ENCODE results near the gene UBB.

The UBB gene

GRCh38 chr17:16363749-16364536 is 16.9 kb upstream of the UBB start:
- peak; percentile 92 for TF ChIP-seq CTCF (IDR thresholded peaks at IDR 0.05; ENCODE audit: control extremely low read depth, extremely low read depth, low read depth, missing control alignments)
- DNase-seq (ENCODE audit: extremely low spot score) = peak; percentile 77
- POLR2A ChIA-PET = interaction anchor here (0.6 to 2.6 kb wide), 6 partner anchors 11 to 75 kb away, joined by 3 to 10 read pairs (median 5); partner anchors contain the start of genes CENPV, TRPV2 and UBB
- CTCF ChIA-PET = interaction anchor here (0.6 to 5.7 kb wide), 63 partner anchors 9 to 397 kb away, joined by 3 to 112 read pairs (median 5); partner anchors contain the start of genes CENPV, TRPV2 and UBB

- ChIA-PET POLR2A (interaction anchor here (1.8 to 2.6 kb wide), 2 partner anchors 12 to 16 kb away, joined by 5 to 10 read pairs; partner anchors contain the start of genes CENPV and UBB), CTCF (interaction anchor here (0.7 to 5.7 kb wide), 35 partner anchors 9 to 398 kb away, joined by 3 to 112 read pairs (median 8); partner anchors contain the start of genes CENPV, TRPV2 and UBB)
- DNase-seq (ENCODE audit: extremely low spot score) = no peak
- TF ChIP-seq CTCF (IDR thresholded peaks at IDR 0.05; ENCODE audit: control extremely low read depth, extremely low read depth, low read depth, missing control alignments) = no peak
These were observed 16.3 kb upstream of the UBB start for GRCh38 chr17:16364625-16365024.

- ChIA-PET CTCF (interaction anchor here (0.7 to 3.6 kb wide), 3 partner anchors 8 to 150 kb away, joined by 3 to 38 read pairs (median 4); no protein-coding TSS in a partner anchor), POLR2A (interaction anchor here (0.6 kb wide), 1 partner anchor 9 kb away, joined by 3 read pairs; the partner anchor contains the start of gene UBB)
- TF ChIP-seq CTCF (IDR thresholded peaks at IDR 0.05; ENCODE audit: control extremely low read depth, extremely low read depth, low read depth, missing control alignments) = no peak
- DNase-seq (ENCODE audit: extremely low spot score) = no peak
These were observed 9.1 kb upstream of the UBB start for GRCh38 chr17:16371742-16372141.

- ChIA-PET CTCF (interaction anchor here (0.9 to 3.6 kb wide), 6 partner anchors 10 to 408 kb away, joined by 3 to 38 read pairs (median 3); partner anchors contain the start of gene TRPV2), POLR2A (no interaction called here)
- no peak for TF ChIP-seq CTCF (IDR thresholded peaks at IDR 0.05; ENCODE audit: control extremely low read depth, extremely low read depth, low read depth, missing control alignments)
- no peak for DNase-seq (ENCODE audit: extremely low spot score)
These were observed 6.5 kb upstream of the UBB start for GRCh38 chr17:16374146-16374938.

GRCh38 chr17:16377941-16378341 is 3.0 kb upstream of the UBB start:
- ChIA-PET POLR2A (no interaction called here), CTCF (interaction anchor here (0.8 to 3.9 kb wide), 4 partner anchors 13 to 45 kb away, joined by 3 to 43 read pairs (median 5); partner anchors contain the start of gene TRPV2)
- TF ChIP-seq CTCF (IDR thresholded peaks at IDR 0.05; ENCODE audit: control extremely low read depth, extremely low read depth, low read depth, missing control alignments) = no peak
- no peak for DNase-seq (ENCODE audit: extremely low spot score)

Data from GM10248 (cell line).